ENCODE data around the gene CDK5.
"Not testable (repeated sequence)": the region's sequence is repeated elsewhere in the genome, so short reads cannot be mapped to it uniquely, and the experiment has no call there.

CDK5 gene

GRCh38 chr7:151015967-151016366, 41.7 kb downstream of the CDK5 start:
- peaks cover 36 to 55% (median 43%) of the 10 kb centered on the region in 5 donors for H3K27me3 ChIP-seq (ENCODE audit: control insufficient read depth in 5 of 5, insufficient read depth in 4 of 5, low read length in 5 of 5)
- no peak overlapping the region for H3K27ac ChIP-seq (ENCODE audit: low read depth, low read length)

GRCh38 chr7:151014950-151015349, 42.7 kb downstream of the CDK5 start:
- Histone ChIP-seq H3K9me3 (ENCODE audit: control insufficient read depth in 5 of 5, low read length in 5 of 5) (no peaks in the 10 kb centered on the region), H3K27me3 (ENCODE audit: control insufficient read depth in 5 of 5, insufficient read depth in 4 of 5, low read length in 5 of 5) (peaks cover 26 to 51% (median 45%) of the 10 kb centered on the region in 5 donors), H3K4me3 (ENCODE audit: low read depth in 1 of 5, low read length in 5 of 5) (no peak overlapping the region), H3K27ac (ENCODE audit: low read depth, low read length) (no peak overlapping the region), H3K36me3 (ENCODE audit: control insufficient read depth in 5 of 5, insufficient read depth in 5 of 5, low read length in 5 of 5) (peaks cover 0 to 13% (median 0%) of the 10 kb centered on the region in 5 donors), H3K4me1 (ENCODE audit: control insufficient read depth in 5 of 5, insufficient read depth in 5 of 5, low read length in 5 of 5) (peaks cover 4 to 59% (median 42%) of the 10 kb centered on the region in 5 donors), H3K9ac (ENCODE audit: low read length in 5 of 5) (no peak overlapping the region)

More at GRCh38 chr7:151015967-151016366, 41.7 kb downstream of the CDK5 start:
- Histone ChIP-seq H3K36me3 (ENCODE audit: control insufficient read depth in 5 of 5, insufficient read depth in 5 of 5, low read length in 5 of 5) (peaks cover 0 to 11% (median 0%) of the 10 kb centered on the region in 5 donors), H3K4me1 (ENCODE audit: control insufficient read depth in 5 of 5, insufficient read depth in 5 of 5, low read length in 5 of 5) (peaks cover 3 to 49% (median 33%) of the 10 kb centered on the region in 5 donors), H3K9me3 (ENCODE audit: control insufficient read depth in 5 of 5, low read length in 5 of 5) (no peaks in the 10 kb centered on the region), H3K4me3 (ENCODE audit: low read depth in 1 of 5, low read length in 5 of 5) (no peak overlapping the region), H3K9ac (ENCODE audit: low read length in 5 of 5) (no peak overlapping the region)

GRCh38 chr7:151013733-151014497, 43.8 kb downstream of the CDK5 start:
- Histone ChIP-seq H3K9ac (ENCODE audit: low read length in 5 of 5) (peak overlapping the region in 2 of 5 donors; percentile 28 to 53), H3K27ac (ENCODE audit: low read depth, low read length) (no peak overlapping the region), H3K36me3 (ENCODE audit: control insufficient read depth in 5 of 5, insufficient read depth in 5 of 5, low read length in 5 of 5) (peaks cover 0 to 13% (median 0%) of the 10 kb centered on the region in 5 donors), H3K4me3 (ENCODE audit: low read depth in 1 of 5, low read length in 5 of 5) (peak overlapping the region in 4 of 5 donors; percentile 11 to 60 (median 51)), H3K4me1 (ENCODE audit: control insufficient read depth in 5 of 5, insufficient read depth in 5 of 5, low read length in 5 of 5) (peaks cover 4 to 54% (median 40%) of the 10 kb centered on the region in 5 donors), H3K27me3 (ENCODE audit: control insufficient read depth in 5 of 5, insufficient read depth in 4 of 5, low read length in 5 of 5) (peaks cover 18 to 44% (median 37%) of the 10 kb centered on the region in 5 donors), H3K9me3 (ENCODE audit: control insufficient read depth in 5 of 5, low read length in 5 of 5) (no peaks in the 10 kb centered on the region)

- H3K9me3 ChIP-seq (ENCODE audit: control insufficient read depth in 5 of 5, low read length in 5 of 5): no peaks in the 10 kb centered on the region
- H3K27me3 ChIP-seq (ENCODE audit: control insufficient read depth in 5 of 5, insufficient read depth in 4 of 5, low read length in 5 of 5): peaks cover 16 to 39% (median 33%) of the 10 kb centered on the region in 5 donors
- H3K27ac ChIP-seq (ENCODE audit: low read depth, low read length): no peak overlapping the region
- H3K4me3 ChIP-seq (ENCODE audit: low read depth in 1 of 5, low read length in 5 of 5): peak overlapping the region in 2 of 5 donors; percentile 44 to 60
- peaks cover 6 to 55% (median 40%) of the 10 kb centered on the region in 5 donors for H3K4me1 ChIP-seq (ENCODE audit: control insufficient read depth in 5 of 5, insufficient read depth in 5 of 5, low read length in 5 of 5)
- peaks cover 0 to 13% (median 0%) of the 10 kb centered on the region in 5 donors for H3K36me3 ChIP-seq (ENCODE audit: control insufficient read depth in 5 of 5, insufficient read depth in 5 of 5, low read length in 5 of 5)
- no peak overlapping the region for H3K9ac ChIP-seq (ENCODE audit: low read length in 5 of 5)
Measured at GRCh38 chr7:151013356-151013732, 44.4 kb downstream of the CDK5 start.

- peaks cover 14 to 39% (median 29%) of the 10 kb centered on the region in 5 donors for H3K27me3 ChIP-seq (ENCODE audit: control insufficient read depth in 5 of 5, insufficient read depth in 4 of 5, low read length in 5 of 5)
- H3K9ac ChIP-seq (ENCODE audit: low read length in 5 of 5): no peak overlapping the region
- H3K4me1 ChIP-seq (ENCODE audit: control insufficient read depth in 5 of 5, insufficient read depth in 5 of 5, low read length in 5 of 5): peaks cover 9 to 55% (median 40%) of the 10 kb centered on the region in 5 donors
- H3K27ac ChIP-seq (ENCODE audit: low read depth, low read length): no peak overlapping the region
- H3K9me3 ChIP-seq (ENCODE audit: control insufficient read depth in 5 of 5, low read length in 5 of 5): no peaks in the 10 kb centered on the region
- H3K36me3 ChIP-seq (ENCODE audit: control insufficient read depth in 5 of 5, insufficient read depth in 5 of 5, low read length in 5 of 5): peaks cover 0 to 13% (median 0%) of the 10 kb centered on the region in 5 donors
- H3K4me3 ChIP-seq (ENCODE audit: low read depth in 1 of 5, low read length in 5 of 5): no peak overlapping the region
Measured at GRCh38 chr7:151012911-151013347, 44.8 kb downstream of the CDK5 start.

DNA sequence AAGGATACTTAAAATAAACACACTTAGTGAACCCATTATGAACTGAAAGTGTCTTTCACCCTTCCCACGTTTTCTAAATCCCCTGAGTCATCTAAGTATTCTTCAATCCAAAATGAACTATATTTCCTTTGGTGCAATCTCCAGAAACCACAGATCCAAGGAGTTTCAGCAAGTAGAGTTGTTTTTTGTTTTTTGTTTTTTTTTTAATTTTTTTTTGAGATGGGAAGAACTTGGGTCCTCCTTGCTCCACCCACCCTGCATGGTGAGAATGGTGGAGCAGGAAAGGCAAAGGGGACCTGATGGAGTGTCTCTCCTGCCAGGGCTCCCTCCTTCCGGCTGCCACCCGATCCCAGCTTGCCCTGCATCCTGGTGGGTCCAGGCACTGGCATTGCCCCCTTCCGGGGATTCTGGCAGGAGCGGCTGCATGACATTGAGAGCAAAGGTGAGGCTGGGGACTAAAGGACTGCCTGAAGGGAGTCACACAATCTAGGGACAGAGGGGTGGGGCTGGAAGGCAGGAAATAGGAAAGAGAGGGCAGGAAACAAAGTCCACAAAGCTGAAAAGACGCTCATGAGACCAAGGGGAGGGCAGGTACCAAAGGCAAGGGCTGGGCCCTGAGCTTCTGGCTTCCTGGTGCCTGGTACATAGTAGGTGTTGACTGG, 45.5 kb downstream of the CDK5 start:
- Histone ChIP-seq H3K9me3 (ENCODE audit: control insufficient read depth in 5 of 5, low read length in 5 of 5) (no peaks in the 10 kb centered on the region), H3K36me3 (ENCODE audit: control insufficient read depth in 5 of 5, insufficient read depth in 5 of 5, low read length in 5 of 5) (peaks cover 0 to 13% (median 0%) of the 10 kb centered on the region in 5 donors), H3K27me3 (ENCODE audit: control insufficient read depth in 5 of 5, insufficient read depth in 4 of 5, low read length in 5 of 5) (peaks cover 7 to 33% (median 21%) of the 10 kb centered on the region in 5 donors), H3K4me3 (ENCODE audit: low read depth in 1 of 5, low read length in 5 of 5) (no peak overlapping the region), H3K27ac (ENCODE audit: low read depth, low read length) (no peak overlapping the region), H3K9ac (ENCODE audit: low read length in 5 of 5) (no peak overlapping the region), H3K4me1 (ENCODE audit: control insufficient read depth in 5 of 5, insufficient read depth in 5 of 5, low read length in 5 of 5) (peaks cover 9 to 58% (median 37%) of the 10 kb centered on the region in 5 donors)

GRCh38 chr7:151011616-151012015, 46.1 kb downstream of the CDK5 start:
- H3K4me1 ChIP-seq (ENCODE audit: control insufficient read depth in 5 of 5, insufficient read depth in 5 of 5, low read length in 5 of 5): peaks cover 9 to 62% (median 37%) of the 10 kb centered on the region in 5 donors
- not testable (repeated sequence) for H3K27ac ChIP-seq (ENCODE audit: low read depth, low read length)
- peaks cover 2 to 30% (median 19%) of the 10 kb centered on the region in 5 donors for H3K27me3 ChIP-seq (ENCODE audit: control insufficient read depth in 5 of 5, insufficient read depth in 4 of 5, low read length in 5 of 5)

DNA sequence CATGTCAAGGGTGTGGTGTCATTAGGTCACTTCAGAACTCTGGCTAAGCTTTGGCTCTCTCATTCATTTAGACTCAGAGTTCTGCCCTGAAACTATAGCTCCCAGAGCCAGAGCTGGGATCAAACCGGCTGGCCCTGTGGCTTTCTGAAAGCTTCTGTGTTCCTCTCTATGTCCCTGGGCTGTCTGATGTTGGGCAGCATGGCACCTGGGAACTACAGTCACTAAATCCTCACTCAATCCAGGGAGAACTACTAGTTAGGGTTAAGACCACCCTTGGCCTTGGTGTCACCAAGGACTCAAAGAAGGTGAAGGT, 46.6 kb downstream of the CDK5 start:
- H3K4me3 ChIP-seq (ENCODE audit: low read depth in 1 of 5, low read length in 5 of 5): no peak overlapping the region
- H3K4me1 ChIP-seq (ENCODE audit: control insufficient read depth in 5 of 5, insufficient read depth in 5 of 5, low read length in 5 of 5): peaks cover 9 to 65% (median 37%) of the 10 kb centered on the region in 5 donors
- no peak overlapping the region for H3K9ac ChIP-seq (ENCODE audit: low read length in 5 of 5)
- H3K9me3 ChIP-seq (ENCODE audit: control insufficient read depth in 5 of 5, low read length in 5 of 5): no peaks in the 10 kb centered on the region
- H3K27me3 ChIP-seq (ENCODE audit: control insufficient read depth in 5 of 5, insufficient read depth in 4 of 5, low read length in 5 of 5): peaks cover 0 to 30% (median 17%) of the 10 kb centered on the region in 5 donors
- no peak overlapping the region for H3K27ac ChIP-seq (ENCODE audit: low read depth, low read length)
- peaks cover 0 to 13% (median 0%) of the 10 kb centered on the region in 5 donors for H3K36me3 ChIP-seq (ENCODE audit: control insufficient read depth in 5 of 5, insufficient read depth in 5 of 5, low read length in 5 of 5)

More at GRCh38 chr7:151011616-151012015, 46.1 kb downstream of the CDK5 start:
- not testable (repeated sequence) for H3K4me3 ChIP-seq (ENCODE audit: low read depth in 1 of 5, low read length in 5 of 5); H3K9me3 ChIP-seq (ENCODE audit: control insufficient read depth in 5 of 5, low read length in 5 of 5); H3K9ac ChIP-seq (ENCODE audit: low read length in 5 of 5)
- peaks cover 0 to 13% (median 0%) of the 10 kb centered on the region in 5 donors for H3K36me3 ChIP-seq (ENCODE audit: control insufficient read depth in 5 of 5, insufficient read depth in 5 of 5, low read length in 5 of 5)

- Histone ChIP-seq H3K4me3 (ENCODE audit: low read depth in 1 of 5, low read length in 5 of 5) (no peak overlapping the region), H3K36me3 (ENCODE audit: control insufficient read depth in 5 of 5, insufficient read depth in 5 of 5, low read length in 5 of 5) (peaks cover 0 to 14% (median 2%) of the 10 kb centered on the region in 5 donors), H3K9me3 (ENCODE audit: control insufficient read depth in 5 of 5, low read length in 5 of 5) (no peaks in the 10 kb centered on the region), H3K4me1 (ENCODE audit: control insufficient read depth in 5 of 5, insufficient read depth in 5 of 5, low read length in 5 of 5) (peaks cover 9 to 65% (median 37%) of the 10 kb centered on the region in 5 donors), H3K27ac (ENCODE audit: low read depth, low read length) (no peak overlapping the region), H3K27me3 (ENCODE audit: control insufficient read depth in 5 of 5, insufficient read depth in 4 of 5, low read length in 5 of 5) (peaks cover 0 to 26% (median 16%) of the 10 kb centered on the region in 5 donors), H3K9ac (ENCODE audit: low read length in 5 of 5) (no peak overlapping the region)
Measured at GRCh38 chr7:151010307-151011096, 47.2 kb downstream of the CDK5 start.

Measured in subcutaneous abdominal adipose tissue (tissue), 5 donors.